ENCODE data around the gene TEX35. TPM values are rescaled to one million over a fixed set of nuclear protein-coding genes. Genes with fewer than 3 reads are reported as not detected.

Gene TEX35
- polyA plus RNA-seq (2012; ENCODE audit: low read depth, missing spikeins): not detected

GRCh38 chr1:178512566-178513277 lies at the start of gene TEX35:
Gene TEX35, plus strand, starts transcription at chr1:178513109. Its CDS starts 80 bp downstream, at chr1:178513189.
- no peak for TF ChIP-seq POLR2A (IDR thresholded peaks at IDR 0.05; ENCODE audit: low read depth, low read length)
- TF ChIP-seq SPI1 (IDR thresholded peaks at IDR 0.05; ENCODE audit: low read depth, low read length): no peak
- no peak for TF ChIP-seq POLR2AphosphoS5 (IDR thresholded peaks at IDR 0.05; ENCODE audit: low read depth, low read length)
- no peak for TF ChIP-seq TAF1 (IDR thresholded peaks at IDR 0.05; ENCODE audit: low read depth, low read length)
- no peak for TF ChIP-seq POU2F2 (IDR thresholded peaks at IDR 0.05; ENCODE audit: low read depth, low read length)
- no peak for TF ChIP-seq PAX5 (IDR thresholded peaks at IDR 0.05; ENCODE audit: insufficient read depth, low read length, severe bottlenecking)
- DNase-seq (ENCODE audit: insufficient read length, low spot score): no peak
- no peak for FAIRE-seq

DNA sequence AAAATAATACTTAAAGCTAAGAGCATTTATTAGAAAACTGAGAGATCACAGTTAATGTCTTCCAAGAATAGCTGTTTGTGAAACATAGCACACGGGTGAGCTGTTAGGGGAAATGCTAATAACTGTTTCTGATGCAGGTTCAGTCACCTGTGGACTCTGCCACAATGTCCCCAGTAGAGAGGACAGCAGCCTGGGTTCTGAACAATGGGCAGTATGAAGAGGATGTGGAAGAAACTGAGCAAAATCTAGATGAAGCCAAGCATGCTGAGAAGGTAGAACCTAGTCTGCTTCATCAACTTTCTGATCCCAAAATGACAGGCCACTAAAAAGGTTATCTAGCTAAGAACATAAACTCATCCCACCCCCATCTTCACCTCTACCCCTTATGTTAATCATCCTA lies 48.8 kb upstream of the TEX35 start:
- DNase-seq (ENCODE audit: insufficient read length, low spot score) (no peak), FAIRE-seq (no peak)
- no peak for TF ChIP-seq SPI1 (IDR thresholded peaks at IDR 0.05; ENCODE audit: low read depth, low read length)
- TF ChIP-seq PAX5 (IDR thresholded peaks at IDR 0.05; ENCODE audit: insufficient read depth, low read length, severe bottlenecking): no peak
- TF ChIP-seq POLR2AphosphoS5 (IDR thresholded peaks at IDR 0.05; ENCODE audit: low read depth, low read length): no peak
- no peak for TF ChIP-seq POLR2A (IDR thresholded peaks at IDR 0.05; ENCODE audit: low read depth, low read length)
- no peak for TF ChIP-seq TAF1 (IDR thresholded peaks at IDR 0.05; ENCODE audit: low read depth, low read length)
- no peak for TF ChIP-seq POU2F2 (IDR thresholded peaks at IDR 0.05; ENCODE audit: low read depth, low read length)

- TF ChIP-seq SPI1 (IDR thresholded peaks at IDR 0.05; ENCODE audit: low read depth, low read length): no peak
- TF ChIP-seq POLR2AphosphoS5 (IDR thresholded peaks at IDR 0.05; ENCODE audit: low read depth, low read length): no peak
- no peak for TF ChIP-seq POLR2A (IDR thresholded peaks at IDR 0.05; ENCODE audit: low read depth, low read length)
- no peak for TF ChIP-seq TAF1 (IDR thresholded peaks at IDR 0.05; ENCODE audit: low read depth, low read length)
- no peak for TF ChIP-seq PAX5 (IDR thresholded peaks at IDR 0.05; ENCODE audit: insufficient read depth, low read length, severe bottlenecking)
- TF ChIP-seq POU2F2 (IDR thresholded peaks at IDR 0.05; ENCODE audit: low read depth, low read length): no peak
- no peak for DNase-seq (ENCODE audit: insufficient read length, low spot score)
- FAIRE-seq: no peak
Measured at GRCh38 chr1:178464566-178464965, 48.3 kb upstream of the TEX35 start.

GRCh38 chr1:178465011-178465410 lies 47.9 kb upstream of the TEX35 start:
- no peak for FAIRE-seq
- DNase-seq (ENCODE audit: insufficient read length, low spot score): no peak
- TF ChIP-seq PAX5 (IDR thresholded peaks at IDR 0.05; ENCODE audit: insufficient read depth, low read length, severe bottlenecking) (no peak), POLR2AphosphoS5 (IDR thresholded peaks at IDR 0.05; ENCODE audit: low read depth, low read length) (no peak), TAF1 (IDR thresholded peaks at IDR 0.05; ENCODE audit: low read depth, low read length) (no peak), POLR2A (IDR thresholded peaks at IDR 0.05; ENCODE audit: low read depth, low read length) (no peak), SPI1 (IDR thresholded peaks at IDR 0.05; ENCODE audit: low read depth, low read length) (no peak), POU2F2 (IDR thresholded peaks at IDR 0.05; ENCODE audit: low read depth, low read length) (no peak)

GRCh38 chr1:178467837-178468236 lies 45.1 kb upstream of the TEX35 start:
- FAIRE-seq: no peak
- TF ChIP-seq POLR2AphosphoS5 (IDR thresholded peaks at IDR 0.05; ENCODE audit: low read depth, low read length) (no peak), POLR2A (IDR thresholded peaks at IDR 0.05; ENCODE audit: low read depth, low read length) (no peak), POU2F2 (IDR thresholded peaks at IDR 0.05; ENCODE audit: low read depth, low read length) (no peak), TAF1 (IDR thresholded peaks at IDR 0.05; ENCODE audit: low read depth, low read length) (no peak), PAX5 (IDR thresholded peaks at IDR 0.05; ENCODE audit: insufficient read depth, low read length, severe bottlenecking) (no peak), SPI1 (IDR thresholded peaks at IDR 0.05; ENCODE audit: low read depth, low read length) (no peak)
- DNase-seq (ENCODE audit: insufficient read length, low spot score): no peak

DNA sequence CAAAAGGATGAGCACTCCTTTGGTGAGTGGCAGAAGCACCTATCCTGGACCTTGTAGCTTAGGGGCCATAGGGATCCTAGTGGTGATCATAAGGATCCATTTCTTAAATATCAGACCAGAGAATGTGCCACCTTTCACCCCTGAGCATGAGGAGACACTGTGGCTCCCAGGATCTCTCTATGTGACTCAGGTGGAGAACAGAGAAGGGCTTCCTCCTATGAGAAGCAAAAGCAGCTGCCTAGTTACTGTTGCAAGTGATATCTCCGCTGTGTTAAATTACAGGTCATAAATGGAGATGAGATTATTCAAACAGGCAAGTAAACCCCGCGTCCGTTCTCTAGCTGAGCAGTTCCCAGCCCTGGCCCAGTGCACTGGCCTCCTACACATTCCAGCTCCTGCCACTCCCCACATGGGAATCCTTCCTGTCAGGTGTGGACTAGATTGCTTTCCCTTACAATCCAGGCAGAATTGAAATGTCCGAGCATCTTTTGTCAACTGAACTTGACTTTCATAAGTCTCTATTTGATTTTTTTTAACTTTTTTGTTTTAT lies 42.4 kb upstream of the TEX35 start:
- no peak for FAIRE-seq
- DNase-seq (ENCODE audit: insufficient read length, low spot score): no peak
- TF ChIP-seq TAF1 (IDR thresholded peaks at IDR 0.05; ENCODE audit: low read depth, low read length) (no peak), POU2F2 (IDR thresholded peaks at IDR 0.05; ENCODE audit: low read depth, low read length) (no peak), POLR2A (IDR thresholded peaks at IDR 0.05; ENCODE audit: low read depth, low read length) (no peak), SPI1 (IDR thresholded peaks at IDR 0.05; ENCODE audit: low read depth, low read length) (no peak), PAX5 (IDR thresholded peaks at IDR 0.05; ENCODE audit: insufficient read depth, low read length, severe bottlenecking) (no peak), POLR2AphosphoS5 (IDR thresholded peaks at IDR 0.05; ENCODE audit: low read depth, low read length) (no peak)

GRCh38 chr1:178472531-178472930 lies 40.4 kb upstream of the TEX35 start:
- no peak for DNase-seq (ENCODE audit: insufficient read length, low spot score)
- no peak for FAIRE-seq
- TF ChIP-seq POU2F2 (IDR thresholded peaks at IDR 0.05; ENCODE audit: low read depth, low read length) (no peak), PAX5 (IDR thresholded peaks at IDR 0.05; ENCODE audit: insufficient read depth, low read length, severe bottlenecking) (no peak), TAF1 (IDR thresholded peaks at IDR 0.05; ENCODE audit: low read depth, low read length) (no peak), POLR2A (IDR thresholded peaks at IDR 0.05; ENCODE audit: low read depth, low read length) (no peak), POLR2AphosphoS5 (IDR thresholded peaks at IDR 0.05; ENCODE audit: low read depth, low read length) (no peak), SPI1 (IDR thresholded peaks at IDR 0.05; ENCODE audit: low read depth, low read length) (no peak)

DNA sequence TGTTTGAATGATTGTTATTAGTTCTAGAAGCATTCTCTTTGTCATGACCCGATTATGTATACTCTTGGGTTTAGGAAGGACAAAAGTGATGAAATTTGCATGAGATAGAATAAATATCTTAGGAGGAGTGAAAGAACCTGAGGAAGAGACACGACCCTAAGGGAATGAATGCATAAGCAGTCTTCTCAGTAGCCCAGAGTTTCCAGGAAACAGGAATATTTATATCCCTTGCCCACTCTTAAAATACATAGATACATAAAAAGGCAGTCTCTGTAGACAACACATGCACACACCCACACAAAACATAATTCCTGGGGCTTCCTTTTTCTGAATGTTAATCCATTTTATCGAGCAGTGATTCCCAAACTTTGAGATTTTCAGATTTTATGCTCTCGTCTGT lies 35.5 kb upstream of the TEX35 start:
- FAIRE-seq: no peak
- DNase-seq (ENCODE audit: insufficient read length, low spot score): no peak
- TF ChIP-seq POLR2AphosphoS5 (IDR thresholded peaks at IDR 0.05; ENCODE audit: low read depth, low read length) (no peak), TAF1 (IDR thresholded peaks at IDR 0.05; ENCODE audit: low read depth, low read length) (no peak), POLR2A (IDR thresholded peaks at IDR 0.05; ENCODE audit: low read depth, low read length) (no peak)

DNA sequence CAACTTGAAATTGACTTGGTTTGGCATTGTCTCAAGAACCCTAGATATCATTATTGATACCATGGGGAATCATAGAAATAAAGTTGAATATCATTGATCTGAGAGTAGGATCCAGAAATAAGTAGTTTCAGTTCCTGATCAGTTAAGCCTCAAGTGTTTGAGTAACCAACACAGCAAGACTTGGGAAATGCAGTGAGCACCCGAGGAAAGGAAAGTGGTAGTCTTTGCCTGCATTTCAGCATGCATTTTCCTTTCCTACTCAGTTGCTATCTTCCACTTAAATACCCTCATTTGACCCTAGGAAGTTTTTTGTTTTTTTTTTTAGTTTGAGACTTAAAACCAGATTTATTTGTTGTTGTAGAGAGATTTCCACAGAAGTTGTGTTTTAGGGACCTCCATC lies 35.1 kb upstream of the TEX35 start:
- TF ChIP-seq POU2F2 (IDR thresholded peaks at IDR 0.05; ENCODE audit: low read depth, low read length): no peak
- no peak for TF ChIP-seq PAX5 (IDR thresholded peaks at IDR 0.05; ENCODE audit: insufficient read depth, low read length, severe bottlenecking)
- TF ChIP-seq POLR2A (IDR thresholded peaks at IDR 0.05; ENCODE audit: low read depth, low read length): no peak
- no peak for TF ChIP-seq POLR2AphosphoS5 (IDR thresholded peaks at IDR 0.05; ENCODE audit: low read depth, low read length)
- no peak for DNase-seq (ENCODE audit: insufficient read length, low spot score)
- no peak for FAIRE-seq

Measured in GM12891 (cell line).